Measurements from ENCODE around the gene RNU1-4.

DNA sequence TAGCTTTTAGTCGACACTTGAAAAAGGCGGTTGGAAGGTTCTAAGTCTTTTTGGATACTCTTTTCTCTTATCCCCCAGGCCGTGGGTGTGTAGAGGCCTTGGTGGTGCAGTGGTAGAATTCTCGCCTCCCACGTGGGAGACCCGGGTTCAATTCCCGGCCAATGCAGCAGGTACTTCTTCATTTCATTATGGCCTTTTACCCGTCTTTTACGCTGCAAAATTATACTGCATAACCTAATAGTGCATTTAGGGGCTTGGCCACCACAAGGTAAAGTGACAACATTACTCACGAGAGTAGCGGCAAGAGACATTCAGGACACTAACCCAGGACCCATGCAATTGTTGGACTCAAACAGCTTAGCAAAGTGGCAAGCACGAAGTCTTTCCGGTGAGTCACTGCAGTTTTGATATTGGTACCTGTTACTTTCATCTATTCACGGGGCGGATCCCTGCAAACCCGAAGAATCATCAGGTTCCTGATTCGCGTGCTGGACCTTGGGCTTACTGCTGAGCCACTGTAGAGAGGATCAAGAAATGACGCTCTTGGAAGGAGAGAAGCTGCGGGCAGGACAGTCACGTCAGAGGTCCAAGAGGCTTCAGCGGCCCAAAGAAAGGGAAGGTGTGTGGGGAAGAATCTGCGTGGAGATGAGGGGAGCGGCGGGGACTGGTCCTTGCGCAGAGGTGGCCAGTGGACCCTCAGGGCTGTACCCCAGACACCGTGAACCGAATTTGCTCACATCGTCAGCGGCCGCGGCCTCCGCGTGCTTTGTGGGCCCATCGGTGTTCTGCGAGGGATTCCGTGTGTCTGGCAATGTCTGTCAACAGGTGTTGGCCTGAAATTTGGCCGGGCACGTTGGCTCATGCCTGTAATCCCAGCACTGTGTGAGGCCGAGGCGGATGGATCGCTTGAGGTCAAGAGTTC is 12.9 kb upstream of the RNU1-4 start:
- TF ChIP-seq CTCF (IDR thresholded peaks at IDR 0.05) (no peak), POLR2A (IDR thresholded peaks at IDR 0.05) (no peak)
